Hepatocyte (in vitro differentiated cells): Measurements from ENCODE around the gene SLC39A8. TPM values are rescaled to one million over a fixed set of nuclear protein-coding genes. Genes with fewer than 3 reads are reported as not detected.

ENCODE experiments used
- DNase-seq: peaks from one replicate; pipeline ENCODE4 v3.0.0-alpha.2; 2016; ENCODE audit warnings: low spot score
- H2AFZ ChIP-seq: fragments of 200-600 bp; sonication (generic); 2 replicates; pipeline ENCODE4 v1.6.0; 2016; ENCODE audit warnings: antibody characterized with exemption, mild to moderate bottlenecking
- H3K27ac ChIP-seq: fragments of 200-600 bp; sonication (generic); 2 replicates; pipeline ENCODE4 v1.5.1; 2016; ENCODE audit warnings: mild to moderate bottlenecking
- H3K27me3 ChIP-seq: fragments of 200-600 bp; sonication (generic); 2 replicates; pipeline ENCODE4 v1.6.1; 2016
- H3K36me3 ChIP-seq: fragments of 200-600 bp; sonication (generic); replicated peaks from 2 replicates; pipeline ENCODE4 v1.5.1; 2016; ENCODE audit warnings: low read depth; ENCODE audit not compliant: insufficient read depth
- H3K4me1 ChIP-seq: fragments of 200-600 bp; sonication (generic); 2 replicates; pipeline ENCODE4 v1.5.1; 2016; ENCODE audit warnings: mild to moderate bottlenecking, moderate library complexity; ENCODE audit not compliant: insufficient read depth
- H3K4me2 ChIP-seq: fragments of 200-600 bp; sonication (generic); 2 replicates; pipeline ENCODE4 v1.6.0; 2016
- H3K4me3 ChIP-seq: fragments of 200-600 bp; sonication (generic); 2 replicates; pipeline ENCODE4 v1.5.1; 2016; ENCODE audit warnings: mild to moderate bottlenecking
- H3K79me2 ChIP-seq: fragments of 200-600 bp; sonication (generic); 2 replicates; pipeline ENCODE4 v1.6.0; 2017; ENCODE audit warnings: mild to moderate bottlenecking
- H3K9me2 ChIP-seq: fragments of 200-600 bp; sonication (generic); replicated peaks from 2 replicates; pipeline ENCODE4 v1.6.0; 2017; ENCODE audit warnings: mild to moderate bottlenecking; ENCODE audit not compliant: insufficient read depth
- H3K9me3 ChIP-seq: fragments of 200-600 bp; sonication (generic); 2 replicates; pipeline ENCODE4 v1.5.1; 2016; ENCODE audit warnings: low read depth, mild to moderate bottlenecking
- H4K20me1 ChIP-seq: fragments of 200-600 bp; sonication (generic); 2 replicates; pipeline ENCODE4 v1.6.0; 2016; ENCODE audit warnings: mild to moderate bottlenecking; ENCODE audit not compliant: insufficient read depth, poor library complexity, severe bottlenecking
- CTCF ChIP-seq: fragments of 200-600 bp; sonication (generic); IDR thresholded peaks from 2 replicates; pipeline ENCODE4 v1.5.1; 2016; ENCODE audit warnings: antibody characterized with exemption, mild to moderate bottlenecking; ENCODE audit not compliant: poor library complexity
- EZH2 ChIP-seq: fragments of 200-600 bp; sonication (generic); IDR thresholded peaks from 2 replicates; pipeline ENCODE4 v1.6.1; 2016; ENCODE audit warnings: antibody characterized with exemption, mild to moderate bottlenecking, borderline replicate concordance
- EZH2phosphoT487 ChIP-seq: fragments of 200-600 bp; sonication (generic); IDR thresholded peaks from one replicate; pipeline ENCODE4 v1.6.1; 2018; ENCODE audit warnings: antibody characterized with exemption, mild to moderate bottlenecking, low read depth, moderate library complexity; ENCODE audit not compliant: unreplicated experiment, severe bottlenecking
- polyA plus RNA-seq: library from polyadenylated mRNA; unstranded; fragments of >200 nt; fragmentation: Nextera tagmentation; extraction: Ambion mirVana; gene quantifications from 2 replicates; pipeline ENCODE4 v1.2.1, GENCODE V29; 2016
- total RNA-seq: library from RNA; depleted of rRNA; stranded (reverse); fragments of >200 nt; gene quantifications from 2 replicates; pipeline ENCODE4 v1.2.3, GENCODE V29; 2014

Gene SLC39A8
- total and polyA plus RNA-seq, 2 experiments from 2014 or later, result 15.9 to 22.3 TPM

- Histone ChIP-seq H3K9me3 (no peaks in the 10 kb centered on the region), H2AFZ (no peak overlapping the region), H4K20me1 (no peaks in the 10 kb centered on the region), H3K4me2 (no peak overlapping the region), H3K27ac (no peak overlapping the region), H3K36me3 (no peaks in the 10 kb centered on the region), H3K9me2 (no peaks in the 10 kb centered on the region), H3K27me3 (no peaks in the 10 kb centered on the region), H3K79me2 (no peaks in the 10 kb centered on the region), H3K4me3 (no peak overlapping the region), H3K4me1 (no peaks in the 10 kb centered on the region)
- DNase-seq, result no peak
- TF ChIP-seq EZH2 (no peak), CTCF (no peak), EZH2phosphoT487 (no peak)
Measured at GRCh38 chr4:102295153-102295862, 50.0 kb downstream of the SLC39A8 start.

GRCh38 chr4:102288497-102288896 is 56.8 kb downstream of the SLC39A8 start:
- no peaks in the 10 kb centered on the region for H3K9me2 ChIP-seq
- no peak overlapping the region for H3K4me3 ChIP-seq
- no peaks in the 10 kb centered on the region for H3K36me3 ChIP-seq
- no peaks in the 10 kb centered on the region for H3K79me2 ChIP-seq
- H3K9me3 ChIP-seq, result no peaks in the 10 kb centered on the region
- H3K27me3 ChIP-seq, result no peaks in the 10 kb centered on the region
- no peaks in the 10 kb centered on the region for H3K4me1 ChIP-seq
- no peak overlapping the region for H3K4me2 ChIP-seq
- no peak overlapping the region for H2AFZ ChIP-seq
- TF ChIP-seq EZH2phosphoT487 (no peak), CTCF (no peak), EZH2 (no peak)
- DNase-seq, result no peak
- H4K20me1 ChIP-seq, result no peaks in the 10 kb centered on the region
- H3K27ac ChIP-seq, result no peak overlapping the region

- Histone ChIP-seq H3K27ac (no peak overlapping the region), H3K36me3 (no peaks in the 10 kb centered on the region), H3K79me2 (no peaks in the 10 kb centered on the region), H3K9me3 (no peaks in the 10 kb centered on the region), H3K4me1 (no peaks in the 10 kb centered on the region), H2AFZ (no peak overlapping the region), H4K20me1 (no peaks in the 10 kb centered on the region), H3K4me3 (no peak overlapping the region), H3K4me2 (no peak overlapping the region), H3K27me3 (no peaks in the 10 kb centered on the region), H3K9me2 (no peaks in the 10 kb centered on the region)
- DNase-seq, result no peak
- TF ChIP-seq EZH2, result no peak
- TF ChIP-seq CTCF, result no peak
- TF ChIP-seq EZH2phosphoT487, result no peak
Measured at GRCh38 chr4:102285831-102286230, 59.5 kb downstream of the SLC39A8 start.
